Activated T-cell treated with anti-CD3 and anti-CD28 coated beads, Interleukin-2, amount 50 U/mL, for 4 hours (primary cell): ENCODE data around the gene SCAF11. TPM values are rescaled to one million over a fixed set of nuclear protein-coding genes. Genes with fewer than 3 reads are reported as not detected.

Experiments used
- ATAC-seq, 2 donors: fragments of 200-7000 bp; cut with Tn5 transposase; one replicate each; pipeline ENCODE4 v1.10.0; 2021
- DNase-seq: peaks from one replicate; pipeline ENCODE4 v3.0.0-alpha.2; 2020
- H3K27me3 Mint-ChIP-seq: one replicate; pipeline ENCODE4 v1.8.0; 2021; ENCODE audit warnings: low read depth, mixed read lengths
- H3K36me3 Mint-ChIP-seq: one replicate; pipeline ENCODE4 v1.8.0; 2022; ENCODE audit warnings: mixed read lengths; ENCODE audit not compliant: insufficient read depth
- H3K4me1 Mint-ChIP-seq: one replicate; pipeline ENCODE4 v1.8.0; 2021; ENCODE audit warnings: low read depth, mixed read lengths
- H3K4me3 Mint-ChIP-seq: one replicate; pipeline ENCODE4 v1.8.0; 2021; ENCODE audit warnings: mild to moderate bottlenecking, moderate library complexity, mixed read lengths
- H3K9me3 Mint-ChIP-seq: one replicate; pipeline ENCODE4 v1.8.0; 2021; ENCODE audit warnings: mixed read lengths
- total RNA-seq, 3 donors: library from RNA; stranded (reverse); gene quantifications; one replicate each; pipeline ENCODE4 v1.2.1, GENCODE V29; 2021

SCAF11 gene
- total RNA-seq, 3 donors from 2014 or later: 92.2 to 94.9 (median 93.7) TPM

DNA sequence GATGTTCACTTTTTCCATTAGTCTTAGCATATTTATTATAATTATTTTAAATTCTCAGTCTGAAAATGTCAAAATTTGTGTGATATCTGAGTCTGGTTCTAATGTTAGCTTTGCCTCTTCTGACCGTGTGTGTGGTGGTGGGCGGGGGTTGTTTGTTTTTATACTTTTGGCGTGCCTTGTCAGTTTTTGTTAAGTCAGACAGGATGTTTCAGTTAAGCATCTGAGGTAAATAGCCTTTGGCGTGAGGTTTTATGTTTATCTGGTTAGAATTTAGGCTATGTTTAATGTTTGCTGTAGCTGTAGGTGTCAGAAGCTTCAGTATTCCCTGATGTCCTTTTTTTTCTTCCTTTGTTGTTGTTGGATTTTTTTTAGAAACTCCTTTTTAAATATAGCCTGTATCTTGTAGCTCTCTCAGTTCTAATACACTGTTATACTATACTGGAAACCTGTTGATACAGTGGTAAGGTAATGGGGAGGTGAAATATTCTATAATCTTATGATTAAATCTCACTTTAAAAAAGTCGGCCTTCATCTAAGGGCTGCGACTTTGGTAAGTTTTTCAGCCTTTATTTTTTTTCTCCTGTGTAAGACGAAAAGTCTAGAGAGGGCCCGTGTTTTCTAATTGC lies 111.6 kb downstream of the SCAF11 start:
- DNase-seq (no peak), ATAC-seq (no peak)
- Mint-ChIP-seq H3K9me3 (no peaks in the 10 kb centered on the region), H3K4me3 (peak overlapping the region; percentile 59), H3K36me3 (peaks cover 62% of the 10 kb centered on the region), H3K27me3 (no peaks in the 10 kb centered on the region), H3K4me1 (peaks cover 38% of the 10 kb centered on the region)

DNA sequence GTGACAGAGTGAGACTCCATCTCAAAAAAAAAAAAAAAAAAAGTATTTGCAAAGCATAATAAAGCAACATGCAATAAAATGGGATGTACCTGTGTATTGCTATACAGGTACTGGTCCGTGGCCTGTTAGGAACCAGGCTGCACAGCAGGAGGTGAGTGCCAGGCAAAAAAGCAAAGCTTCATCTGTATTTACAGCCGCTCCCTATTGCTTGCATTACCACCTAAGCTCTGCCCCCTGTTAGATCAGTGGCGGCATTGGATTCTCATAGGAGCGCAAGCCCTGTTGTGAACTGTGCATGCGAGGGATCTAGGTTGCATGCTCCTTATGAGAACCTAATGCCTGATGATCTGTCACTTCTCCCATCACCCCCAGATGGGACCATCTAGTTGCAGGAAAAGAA lies 113.3 kb downstream of the SCAF11 start:
- no peaks in the 10 kb centered on the region for H3K9me3 Mint-ChIP-seq
- H3K4me3 Mint-ChIP-seq: no peak overlapping the region
- DNase-seq (no peak), ATAC-seq (no peak)
- H3K27me3 Mint-ChIP-seq: no peaks in the 10 kb centered on the region
- H3K4me1 Mint-ChIP-seq: peaks cover 41% of the 10 kb centered on the region
- peaks cover 68% of the 10 kb centered on the region for H3K36me3 Mint-ChIP-seq

DNA sequence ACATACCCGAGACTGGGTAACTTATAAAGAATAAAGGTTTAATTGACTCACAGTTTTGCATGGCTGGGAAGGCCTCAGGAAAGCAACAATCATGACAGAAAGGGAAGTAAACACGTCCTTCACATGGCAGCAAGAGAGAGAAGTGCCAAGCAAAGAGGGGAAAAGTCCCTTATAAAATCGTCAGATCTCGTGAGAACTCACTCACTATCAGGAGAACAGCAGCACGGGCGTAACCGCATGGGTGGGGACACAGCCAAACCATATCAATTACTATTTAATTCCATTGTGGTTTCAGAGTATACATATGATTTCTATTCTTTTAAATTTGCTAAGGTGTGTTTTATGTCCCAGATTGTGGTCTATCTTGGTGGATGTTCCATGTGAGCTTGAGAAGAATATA lies 117.9 kb downstream of the SCAF11 start:
- Mint-ChIP-seq H3K27me3 (no peaks in the 10 kb centered on the region), H3K9me3 (no peaks in the 10 kb centered on the region), H3K4me3 (no peak overlapping the region), H3K36me3 (peaks cover 47% of the 10 kb centered on the region), H3K4me1 (peaks cover 22% of the 10 kb centered on the region)
- ATAC-seq (no peak), DNase-seq (no peak)
